Measurements from ENCODE around the gene UBL3. TPM values are rescaled to one million over a fixed set of nuclear protein-coding genes. Genes with fewer than 3 reads are reported as not detected.

Gene UBL3, protein sequence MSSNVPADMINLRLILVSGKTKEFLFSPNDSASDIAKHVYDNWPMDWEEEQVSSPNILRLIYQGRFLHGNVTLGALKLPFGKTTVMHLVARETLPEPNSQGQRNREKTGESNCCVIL
- total RNA-seq (ENCODE audit: unreplicated experiment), result 21.3 TPM
- long read RNA-seq, result 0 reads

- H3K4me1 Mint-ChIP-seq (ENCODE audit: low read depth, unreplicated experiment), result peaks cover 12% of the 10 kb centered on the region
- no peak for TF ChIP-seq CTCF (IDR thresholded peaks at IDR 0.05; ENCODE audit: partially characterized antibody, unreplicated experiment)
- peaks cover 10% of the 10 kb centered on the region for H3K9me3 Mint-ChIP-seq (ENCODE audit: unreplicated experiment)
- peak within 1 kb of the TSS; percentile 95 for H3K4me3 Mint-ChIP-seq (ENCODE audit: unreplicated experiment)
- H3K27ac Mint-ChIP-seq (ENCODE audit: unreplicated experiment), result peak within 1 kb of the TSS; percentile 93
- DNase-seq, result peak; percentile 94
- peaks cover 6% of the 10 kb centered on the region for H3K27me3 Mint-ChIP-seq (ENCODE audit: unreplicated experiment)
- no peaks in the 10 kb centered on the region for H3K36me3 Mint-ChIP-seq (ENCODE audit: unreplicated experiment)
Measured at GRCh38 chr13:29850213-29850898, at the start of gene UBL3. UBL3 (minus strand) TSS chr13:29850617; CDS start chr13:29849538, 1,079 bp downstream.

DNA sequence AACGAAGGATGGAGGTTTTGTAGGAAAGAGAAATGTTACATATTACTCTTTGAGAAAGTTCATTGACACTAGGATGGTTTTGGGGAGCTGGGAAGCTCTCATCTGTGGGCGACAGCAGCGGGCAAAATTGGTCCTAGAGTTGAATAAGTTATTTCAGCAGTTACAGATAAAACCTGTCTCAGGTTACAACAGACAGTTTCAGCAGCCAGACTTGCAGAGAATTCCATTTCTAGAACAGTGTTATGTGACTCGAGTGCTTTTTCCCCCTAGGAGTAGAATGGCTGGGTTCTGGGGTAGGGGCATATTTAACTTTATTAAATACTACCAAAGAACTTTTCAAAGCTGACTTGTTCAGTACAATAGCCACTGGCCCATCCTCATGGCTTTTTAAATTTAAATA lies 46.7 kb upstream of the UBL3 start:
- Mint-ChIP-seq H3K9me3 (ENCODE audit: unreplicated experiment) (no peaks in the 10 kb centered on the region), H3K4me3 (ENCODE audit: unreplicated experiment) (no peak overlapping the region), H3K36me3 (ENCODE audit: unreplicated experiment) (no peaks in the 10 kb centered on the region), H3K27me3 (ENCODE audit: unreplicated experiment) (peaks cover 2% of the 10 kb centered on the region), H3K27ac (ENCODE audit: unreplicated experiment) (no peak overlapping the region), H3K4me1 (ENCODE audit: low read depth, unreplicated experiment) (peaks cover 2% of the 10 kb centered on the region)
- DNase-seq, result no peak
- TF ChIP-seq CTCF (IDR thresholded peaks at IDR 0.05; ENCODE audit: partially characterized antibody, unreplicated experiment), result no peak

DNA sequence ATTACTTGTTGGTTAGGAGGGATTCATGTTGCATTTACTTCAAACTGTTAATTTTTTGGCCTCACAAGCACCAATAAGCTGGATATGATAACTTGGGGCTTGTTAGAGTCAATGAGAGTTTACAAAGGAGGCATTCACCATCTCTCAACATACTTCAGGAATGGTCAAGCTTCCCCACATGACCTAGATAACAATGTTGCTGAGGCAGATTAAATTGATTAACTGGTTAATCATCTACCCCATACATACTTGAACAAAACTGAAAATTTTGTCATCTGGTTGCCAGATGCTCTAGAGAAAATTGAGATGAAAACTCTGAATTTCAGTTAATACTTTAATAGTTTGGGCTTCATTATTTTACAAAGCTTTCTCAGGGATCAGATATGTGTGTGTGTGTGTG lies 43.0 kb upstream of the UBL3 start:
- TF ChIP-seq CTCF (IDR thresholded peaks at IDR 0.05; ENCODE audit: partially characterized antibody, unreplicated experiment), result no peak
- no peak overlapping the region for H3K27ac Mint-ChIP-seq (ENCODE audit: unreplicated experiment)

DNA sequence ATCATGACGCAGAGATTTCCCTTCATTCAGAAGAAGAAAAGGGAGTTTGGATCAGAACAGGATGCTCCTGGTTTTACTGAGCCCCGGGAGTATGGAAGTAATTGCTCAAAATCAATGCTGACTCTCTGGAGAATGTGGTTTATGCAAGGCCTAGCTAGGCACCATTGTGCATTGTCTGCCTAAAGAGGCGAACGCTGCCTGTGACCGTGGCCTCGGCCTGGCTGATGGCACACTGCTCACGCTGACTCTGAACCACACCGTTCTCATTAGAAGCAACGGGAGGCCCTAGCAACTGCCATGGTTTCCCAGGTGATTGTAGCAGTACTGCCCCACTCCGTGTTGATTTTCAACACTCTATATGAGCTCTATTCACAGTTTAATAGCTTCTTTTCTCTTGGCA lies 41.7 kb upstream of the UBL3 start:
- H3K9me3 Mint-ChIP-seq (ENCODE audit: unreplicated experiment), result no peaks in the 10 kb centered on the region
- peak overlapping the region; percentile 31 for H3K27ac Mint-ChIP-seq (ENCODE audit: unreplicated experiment)
- peaks cover 15% of the 10 kb centered on the region for H3K4me1 Mint-ChIP-seq (ENCODE audit: low read depth, unreplicated experiment)

More for the DNA sequence above, 43.0 kb upstream of the UBL3 start:
- peaks cover 5% of the 10 kb centered on the region for H3K4me1 Mint-ChIP-seq (ENCODE audit: low read depth, unreplicated experiment)
- H3K4me3 Mint-ChIP-seq (ENCODE audit: unreplicated experiment), result no peak overlapping the region
- no peak for DNase-seq
- no peaks in the 10 kb centered on the region for H3K27me3 Mint-ChIP-seq (ENCODE audit: unreplicated experiment)
- H3K36me3 Mint-ChIP-seq (ENCODE audit: unreplicated experiment), result no peaks in the 10 kb centered on the region
- no peaks in the 10 kb centered on the region for H3K9me3 Mint-ChIP-seq (ENCODE audit: unreplicated experiment)

More for the DNA sequence above, 41.7 kb upstream of the UBL3 start:
- Mint-ChIP-seq H3K36me3 (ENCODE audit: unreplicated experiment) (no peaks in the 10 kb centered on the region), H3K4me3 (ENCODE audit: unreplicated experiment) (peak overlapping the region; percentile 31), H3K27me3 (ENCODE audit: unreplicated experiment) (no peaks in the 10 kb centered on the region)
- peak; percentile 70 for DNase-seq
- TF ChIP-seq CTCF (IDR thresholded peaks at IDR 0.05; ENCODE audit: partially characterized antibody, unreplicated experiment), result no peak

Data from glutamatergic neuron (in vitro differentiated cells).